Endodermal cell (in vitro differentiated cells): ENCODE data around the gene NECAP2. TPM values are rescaled to one million over a fixed set of nuclear protein-coding genes. Genes with fewer than 3 reads are reported as not detected.

ENCODE experiments used
- DNase-seq: peaks from one replicate; pipeline ENCODE4 v3.0.0-alpha.2; 2017
- H3K27ac ChIP-seq: 2 replicates; pipeline ENCODE4 v1.5.1; 2013; ENCODE audit warnings: mild to moderate bottlenecking, low read depth, low read length, moderate library complexity
- H3K27me3 ChIP-seq: 2 replicates; pipeline ENCODE4 v1.6.1; 2013; ENCODE audit warnings: mild to moderate bottlenecking, low read length, moderate library complexity; ENCODE audit not compliant: insufficient read depth, control insufficient read depth, poor library complexity, severe bottlenecking
- H3K36me3 ChIP-seq: 2 replicates; pipeline ENCODE4 v1.7.0; 2013; ENCODE audit warnings: mild to moderate bottlenecking, low read length, moderate library complexity; ENCODE audit not compliant: control insufficient read depth, insufficient read depth
- H3K4me1 ChIP-seq: one replicate; pipeline ENCODE4 v1.7.0; 2013; ENCODE audit warnings: low read length; ENCODE audit not compliant: control insufficient read depth, insufficient read depth
- H3K4me3 ChIP-seq: 2 replicates; pipeline ENCODE4 v1.5.1; 2013; ENCODE audit warnings: mild to moderate bottlenecking, low read length, moderate library complexity
- H3K9ac ChIP-seq: 2 replicates; pipeline ENCODE4 v1.6.1; 2013; ENCODE audit warnings: mild to moderate bottlenecking, low read length, moderate library complexity; ENCODE audit not compliant: poor library complexity, severe bottlenecking; ENCODE audit errors: extremely low read depth
- H3K9me3 ChIP-seq: 2 replicates; pipeline ENCODE4 v1.6.1; 2013; ENCODE audit warnings: mild to moderate bottlenecking, low read length, moderate library complexity; ENCODE audit not compliant: control insufficient read depth
- H3K27ac Mint-ChIP-seq: 2 replicates; pipeline ENCODE4 v1.8.0; 2020; ENCODE audit warnings: mixed read lengths
- H3K27me3 Mint-ChIP-seq: 2 replicates; pipeline ENCODE4 v1.8.0; 2021; ENCODE audit warnings: mild to moderate bottlenecking, mixed read lengths; ENCODE audit not compliant: insufficient read depth
- H3K36me3 Mint-ChIP-seq: 2 replicates; pipeline ENCODE4 v1.8.0; 2020; ENCODE audit warnings: low read depth, mixed read lengths
- H3K4me1 Mint-ChIP-seq: 2 replicates; pipeline ENCODE4 v1.8.0; 2020; ENCODE audit warnings: mixed read lengths
- H3K4me3 Mint-ChIP-seq: 2 replicates; pipeline ENCODE4 v1.8.0; 2020; ENCODE audit warnings: mild to moderate bottlenecking, moderate library complexity, mixed read lengths
- H3K9me3 Mint-ChIP-seq: 2 replicates; pipeline ENCODE4 v1.8.0; 2020; ENCODE audit warnings: mild to moderate bottlenecking, mixed read lengths
- WGBS, 2 experiments: methylation state at CpG; one replicate each; pipeline versions ENCODE4 v1.1.5 to v1.1.7; 2013; ENCODE audit warnings: missing lambda C conversion rate in 2 of 2, mixed read lengths in 1 of 2; ENCODE audit not compliant: insufficient coverage in 1 of 2, insufficient read length in 1 of 2; 5-methylcytosine and 5-hydroxymethylcytosine counted together
- total RNA-seq, 2 donors: library from RNA; stranded (reverse); fragmentation: NEBNext Ultra II Directional in 1 of 2; extraction: Animal tissue kit (Norgen Biotek cat#: 25700) in 1 of 2; gene quantifications; 2 replicates in 1 of 2; 3 replicates in 1 of 2; pipeline ENCODE4 v1.2.1, GENCODE V29; 2021
- TF ChIP-seq, protein P1 (sequence below): fragments of 200-600 bp; sonication (generic); conservative IDR thresholded peaks from 2 replicates; pipeline ENCODE4 v1.5.0; 2021; ENCODE audit warnings: antibody characterized with exemption, mild to moderate bottlenecking

Gene NECAP2
- total RNA-seq, 2 donors from 2014 or later, result 43.9 to 45.8 TPM

- Mint-ChIP-seq H3K36me3 (peaks cover 18% of the 10 kb centered on the region), H3K27me3 (peaks cover 6% of the 10 kb centered on the region), H3K27ac (peak overlapping the region; percentile 91), H3K4me3 (peak overlapping the region; percentile 94), H3K4me1 (peaks cover 10% of the 10 kb centered on the region), H3K9me3 (no peaks in the 10 kb centered on the region)
- no peaks in the 10 kb centered on the region for H3K9me3 ChIP-seq
- peaks cover 26% of the 10 kb centered on the region for H3K36me3 ChIP-seq
- peak overlapping the region; percentile 53 for H3K27ac ChIP-seq
- 60 to 64% methylated on average over 3 to 7 of the region's 7 CpGs for WGBS, 2 experiments
- no peaks in the 10 kb centered on the region for H3K27me3 ChIP-seq
- H3K4me3 ChIP-seq, result peak overlapping the region; percentile 99
- TF ChIP-seq, protein P1, sequence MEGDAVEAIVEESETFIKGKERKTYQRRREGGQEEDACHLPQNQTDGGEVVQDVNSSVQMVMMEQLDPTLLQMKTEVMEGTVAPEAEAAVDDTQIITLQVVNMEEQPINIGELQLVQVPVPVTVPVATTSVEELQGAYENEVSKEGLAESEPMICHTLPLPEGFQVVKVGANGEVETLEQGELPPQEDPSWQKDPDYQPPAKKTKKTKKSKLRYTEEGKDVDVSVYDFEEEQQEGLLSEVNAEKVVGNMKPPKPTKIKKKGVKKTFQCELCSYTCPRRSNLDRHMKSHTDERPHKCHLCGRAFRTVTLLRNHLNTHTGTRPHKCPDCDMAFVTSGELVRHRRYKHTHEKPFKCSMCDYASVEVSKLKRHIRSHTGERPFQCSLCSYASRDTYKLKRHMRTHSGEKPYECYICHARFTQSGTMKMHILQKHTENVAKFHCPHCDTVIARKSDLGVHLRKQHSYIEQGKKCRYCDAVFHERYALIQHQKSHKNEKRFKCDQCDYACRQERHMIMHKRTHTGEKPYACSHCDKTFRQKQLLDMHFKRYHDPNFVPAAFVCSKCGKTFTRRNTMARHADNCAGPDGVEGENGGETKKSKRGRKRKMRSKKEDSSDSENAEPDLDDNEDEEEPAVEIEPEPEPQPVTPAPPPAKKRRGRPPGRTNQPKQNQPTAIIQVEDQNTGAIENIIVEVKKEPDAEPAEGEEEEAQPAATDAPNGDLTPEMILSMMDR, result no peak
- no peak overlapping the region for H3K9ac ChIP-seq
- H3K4me1 ChIP-seq, result no peaks in the 10 kb centered on the region
- no peak for DNase-seq
Observed at GRCh38 chr1:16440131-16440469, 424 bp upstream of the NECAP2 start.

DNA sequence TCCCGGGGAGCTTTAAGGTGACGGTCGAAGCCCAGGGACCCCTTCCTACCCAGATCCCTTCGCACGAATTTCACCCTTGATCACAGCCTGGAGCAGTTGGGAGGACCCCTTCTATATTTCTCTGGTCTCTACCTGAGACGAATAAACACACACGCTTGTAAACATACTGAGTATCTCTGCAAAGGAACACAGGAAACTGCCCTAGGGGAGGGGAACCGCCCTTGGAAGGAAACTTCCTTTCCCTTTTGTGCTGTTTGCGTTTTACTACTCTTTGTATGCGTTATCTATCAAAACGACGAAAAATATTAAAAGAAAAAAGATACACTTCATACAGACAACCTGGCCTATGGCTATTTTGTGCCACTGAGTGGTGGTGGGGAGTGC lies 750 bp downstream of the NECAP2 start:
- Histone ChIP-seq H3K4me3 (peak overlapping the region; percentile 99), H3K9me3 (no peaks in the 10 kb centered on the region), H3K27me3 (no peaks in the 10 kb centered on the region), H3K27ac (no peak overlapping the region), H3K4me1 (no peaks in the 10 kb centered on the region), H3K36me3 (peaks cover 31% of the 10 kb centered on the region), H3K9ac (peak overlapping the region; percentile 80)
- Mint-ChIP-seq H3K9me3 (no peaks in the 10 kb centered on the region), H3K27me3 (peaks cover 6% of the 10 kb centered on the region), H3K4me3 (peak overlapping the region; percentile 94), H3K27ac (peak overlapping the region; percentile 91), H3K36me3 (peaks cover 26% of the 10 kb centered on the region), H3K4me1 (peaks cover 10% of the 10 kb centered on the region)
- TF ChIP-seq, protein P1, result no peak
- no peak for DNase-seq
- 1 to 4% methylated on average over 3 to 11 of the region's 12 CpGs for WGBS, 2 experiments

GRCh38 chr1:16442265-16442664 lies 1.7 kb downstream of the NECAP2 start:
- no peak for DNase-seq
- H3K4me1 ChIP-seq, result no peaks in the 10 kb centered on the region
- H3K36me3 ChIP-seq, result peaks cover 34% of the 10 kb centered on the region
- Mint-ChIP-seq H3K27ac (no peak overlapping the region), H3K4me3 (peak overlapping the region; percentile 94), H3K27me3 (peaks cover 6% of the 10 kb centered on the region), H3K4me1 (peaks cover 10% of the 10 kb centered on the region), H3K9me3 (no peaks in the 10 kb centered on the region), H3K36me3 (peaks cover 29% of the 10 kb centered on the region)
- H3K4me3 ChIP-seq, result peak overlapping the region; percentile 99
- no peaks in the 10 kb centered on the region for H3K9me3 ChIP-seq
- TF ChIP-seq, protein P1, result no peak
- H3K9ac ChIP-seq, result no peak overlapping the region
- H3K27ac ChIP-seq, result no peak overlapping the region
- no peaks in the 10 kb centered on the region for H3K27me3 ChIP-seq
- 91 to 97% methylated on average over 3 to 7 of the region's 7 CpGs for WGBS, 2 experiments
